H1 (cell line): ENCODE results near the gene PSMC4. TPM values are rescaled to one million over a fixed set of nuclear protein-coding genes. Genes with fewer than 3 reads are reported as not detected.

ENCODE experiments used
- BRCA1 ChIP-seq: IDR thresholded peaks from 2 replicates; pipeline ENCODE4 v1.6.1; 2012; ENCODE audit warnings: low read depth, low read length, improper control_type of control experiment
- polyA plus RNA-seq, 7 experiments: library from polyadenylated mRNA; depleted of rRNA in 3 of 7; stranded (reverse) in 5 of 7; unstranded in 2 of 7; fragments of >200 nt in 5 of 7; fragments of 200-250 nt in 2 of 7; gene quantifications; 1 replicate in 5 of 7; 2 replicates in 1 of 7; 4 replicates in 1 of 7; pipeline versions ENCODE4 v1.2.1 to v1.2.3, GENCODE V29; 2011 to 2013; ENCODE audit warnings: missing spikeins in 2 of 7, mixed read lengths in 2 of 7
- total RNA-seq: library from RNA; stranded (reverse); fragmentation: NEBNext Ultra II Directional; extraction: Animal tissue kit (Norgen Biotek cat#: 25700); gene quantifications from 2 replicates; pipeline ENCODE4 v1.2.1, GENCODE V29; 2021
- TF ChIP-seq, protein P1 (sequence below): fragments of 300-600 bp; sonication (generic); IDR thresholded peaks from 2 replicates; pipeline ENCODE4 v1.7.1; 2012; ENCODE audit warnings: low read length, moderate library complexity, mild to moderate bottlenecking, inconsistent platforms; ENCODE audit not compliant: insufficient replicate concordance

PSMC4 gene
- total and polyA plus RNA-seq, 2 of the 8 experiments (the other 6 are each of a cell fraction or from before 2014, with no cell fraction given): 116 to 126 TPM

DNA sequence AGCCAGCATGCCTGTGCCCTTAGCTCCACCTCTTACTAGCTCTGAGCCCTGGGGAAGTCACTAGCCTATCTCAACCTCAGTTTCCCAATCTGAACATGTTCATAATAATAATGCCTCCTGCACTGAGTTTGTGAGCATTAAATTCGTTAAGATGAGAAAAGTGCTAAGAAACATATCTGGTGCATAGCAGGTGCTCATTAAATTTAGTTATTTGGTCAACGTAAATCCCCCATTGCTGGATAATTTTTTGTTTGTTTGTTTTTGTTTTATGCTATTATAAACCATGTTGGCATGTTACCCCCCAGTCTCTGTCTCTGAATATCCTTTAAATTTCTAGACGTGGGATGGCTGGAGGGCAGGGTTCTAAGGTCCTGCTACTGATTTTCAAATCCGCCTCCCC is 47.1 kb upstream of the PSMC4 start (continued):
- TF ChIP-seq, protein P1, sequence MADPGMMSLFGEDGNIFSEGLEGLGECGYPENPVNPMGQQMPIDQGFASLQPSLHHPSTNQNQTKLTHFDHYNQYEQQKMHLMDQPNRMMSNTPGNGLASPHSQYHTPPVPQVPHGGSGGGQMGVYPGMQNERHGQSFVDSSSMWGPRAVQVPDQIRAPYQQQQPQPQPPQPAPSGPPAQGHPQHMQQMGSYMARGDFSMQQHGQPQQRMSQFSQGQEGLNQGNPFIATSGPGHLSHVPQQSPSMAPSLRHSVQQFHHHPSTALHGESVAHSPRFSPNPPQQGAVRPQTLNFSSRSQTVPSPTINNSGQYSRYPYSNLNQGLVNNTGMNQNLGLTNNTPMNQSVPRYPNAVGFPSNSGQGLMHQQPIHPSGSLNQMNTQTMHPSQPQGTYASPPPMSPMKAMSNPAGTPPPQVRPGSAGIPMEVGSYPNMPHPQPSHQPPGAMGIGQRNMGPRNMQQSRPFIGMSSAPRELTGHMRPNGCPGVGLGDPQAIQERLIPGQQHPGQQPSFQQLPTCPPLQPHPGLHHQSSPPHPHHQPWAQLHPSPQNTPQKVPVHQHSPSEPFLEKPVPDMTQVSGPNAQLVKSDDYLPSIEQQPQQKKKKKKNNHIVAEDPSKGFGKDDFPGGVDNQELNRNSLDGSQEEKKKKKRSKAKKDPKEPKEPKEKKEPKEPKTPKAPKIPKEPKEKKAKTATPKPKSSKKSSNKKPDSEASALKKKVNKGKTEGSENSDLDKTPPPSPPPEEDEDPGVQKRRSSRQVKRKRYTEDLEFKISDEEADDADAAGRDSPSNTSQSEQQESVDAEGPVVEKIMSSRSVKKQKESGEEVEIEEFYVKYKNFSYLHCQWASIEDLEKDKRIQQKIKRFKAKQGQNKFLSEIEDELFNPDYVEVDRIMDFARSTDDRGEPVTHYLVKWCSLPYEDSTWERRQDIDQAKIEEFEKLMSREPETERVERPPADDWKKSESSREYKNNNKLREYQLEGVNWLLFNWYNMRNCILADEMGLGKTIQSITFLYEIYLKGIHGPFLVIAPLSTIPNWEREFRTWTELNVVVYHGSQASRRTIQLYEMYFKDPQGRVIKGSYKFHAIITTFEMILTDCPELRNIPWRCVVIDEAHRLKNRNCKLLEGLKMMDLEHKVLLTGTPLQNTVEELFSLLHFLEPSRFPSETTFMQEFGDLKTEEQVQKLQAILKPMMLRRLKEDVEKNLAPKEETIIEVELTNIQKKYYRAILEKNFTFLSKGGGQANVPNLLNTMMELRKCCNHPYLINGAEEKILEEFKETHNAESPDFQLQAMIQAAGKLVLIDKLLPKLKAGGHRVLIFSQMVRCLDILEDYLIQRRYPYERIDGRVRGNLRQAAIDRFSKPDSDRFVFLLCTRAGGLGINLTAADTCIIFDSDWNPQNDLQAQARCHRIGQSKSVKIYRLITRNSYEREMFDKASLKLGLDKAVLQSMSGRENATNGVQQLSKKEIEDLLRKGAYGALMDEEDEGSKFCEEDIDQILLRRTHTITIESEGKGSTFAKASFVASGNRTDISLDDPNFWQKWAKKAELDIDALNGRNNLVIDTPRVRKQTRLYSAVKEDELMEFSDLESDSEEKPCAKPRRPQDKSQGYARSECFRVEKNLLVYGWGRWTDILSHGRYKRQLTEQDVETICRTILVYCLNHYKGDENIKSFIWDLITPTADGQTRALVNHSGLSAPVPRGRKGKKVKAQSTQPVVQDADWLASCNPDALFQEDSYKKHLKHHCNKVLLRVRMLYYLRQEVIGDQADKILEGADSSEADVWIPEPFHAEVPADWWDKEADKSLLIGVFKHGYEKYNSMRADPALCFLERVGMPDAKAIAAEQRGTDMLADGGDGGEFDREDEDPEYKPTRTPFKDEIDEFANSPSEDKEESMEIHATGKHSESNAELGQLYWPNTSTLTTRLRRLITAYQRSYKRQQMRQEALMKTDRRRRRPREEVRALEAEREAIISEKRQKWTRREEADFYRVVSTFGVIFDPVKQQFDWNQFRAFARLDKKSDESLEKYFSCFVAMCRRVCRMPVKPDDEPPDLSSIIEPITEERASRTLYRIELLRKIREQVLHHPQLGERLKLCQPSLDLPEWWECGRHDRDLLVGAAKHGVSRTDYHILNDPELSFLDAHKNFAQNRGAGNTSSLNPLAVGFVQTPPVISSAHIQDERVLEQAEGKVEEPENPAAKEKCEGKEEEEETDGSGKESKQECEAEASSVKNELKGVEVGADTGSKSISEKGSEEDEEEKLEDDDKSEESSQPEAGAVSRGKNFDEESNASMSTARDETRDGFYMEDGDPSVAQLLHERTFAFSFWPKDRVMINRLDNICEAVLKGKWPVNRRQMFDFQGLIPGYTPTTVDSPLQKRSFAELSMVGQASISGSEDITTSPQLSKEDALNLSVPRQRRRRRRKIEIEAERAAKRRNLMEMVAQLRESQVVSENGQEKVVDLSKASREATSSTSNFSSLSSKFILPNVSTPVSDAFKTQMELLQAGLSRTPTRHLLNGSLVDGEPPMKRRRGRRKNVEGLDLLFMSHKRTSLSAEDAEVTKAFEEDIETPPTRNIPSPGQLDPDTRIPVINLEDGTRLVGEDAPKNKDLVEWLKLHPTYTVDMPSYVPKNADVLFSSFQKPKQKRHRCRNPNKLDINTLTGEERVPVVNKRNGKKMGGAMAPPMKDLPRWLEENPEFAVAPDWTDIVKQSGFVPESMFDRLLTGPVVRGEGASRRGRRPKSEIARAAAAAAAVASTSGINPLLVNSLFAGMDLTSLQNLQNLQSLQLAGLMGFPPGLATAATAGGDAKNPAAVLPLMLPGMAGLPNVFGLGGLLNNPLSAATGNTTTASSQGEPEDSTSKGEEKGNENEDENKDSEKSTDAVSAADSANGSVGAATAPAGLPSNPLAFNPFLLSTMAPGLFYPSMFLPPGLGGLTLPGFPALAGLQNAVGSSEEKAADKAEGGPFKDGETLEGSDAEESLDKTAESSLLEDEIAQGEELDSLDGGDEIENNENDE: no peak
- TF ChIP-seq BRCA1: no peak
